ENCODE measurements around the gene ACTL10. TPM values are rescaled to one million over a fixed set of nuclear protein-coding genes. Genes with fewer than 3 reads are reported as not detected.

The ACTL10 gene
- total RNA-seq, 1 experiment from 2014 or later: 0.46 TPM

- H3K36me3 Mint-ChIP-seq (ENCODE audit: insufficient read depth in 1 of 3, low read depth in 3 of 3): peaks cover 31 to 57% (median 38%) of the 10 kb centered on the region in 3 experiments; a peak in 6 of 7 replicates
- no peak overlapping the region for H3K4me3 Mint-ChIP-seq
- DNase-seq: no peak
- Histone ChIP-seq H2BK120ac (ENCODE audit: low read depth, low read length, poor library complexity, severe bottlenecking) (no peak overlapping the region), H4K5ac (ENCODE audit: insufficient read length, low read depth, low read length) (no peak overlapping the region), H4K20me1 (ENCODE audit: control insufficient read depth, insufficient read depth, insufficient read length) (no peaks in the 10 kb centered on the region), H3T11ph (ENCODE audit: low read length) (no peak overlapping the region), H2AK5ac (ENCODE audit: insufficient read length, low read length) (no peak overlapping the region), H3K23me2 (ENCODE audit: insufficient read length, low read depth, low read length, poor library complexity, severe bottlenecking) (peaks cover 21% of the 10 kb centered on the region), H3K56ac (ENCODE audit: insufficient read length, low read depth, low read length) (no peak overlapping the region), H2BK5ac (ENCODE audit: insufficient read length, low read length) (no peak overlapping the region), H3K14ac (ENCODE audit: insufficient read depth, low read length) (no peak overlapping the region), H2BK12ac (ENCODE audit: insufficient read length, low read depth, low read length) (no peak overlapping the region), H3K9ac (ENCODE audit: extremely low read depth, insufficient read length, low read length) (no peak overlapping the region), H3K79me1 (ENCODE audit: insufficient read depth, low read depth, low read length, poor library complexity, severe bottlenecking) (no peaks in the 10 kb centered on the region), H3K18ac (ENCODE audit: insufficient read length, low read depth, low read length) (no peak overlapping the region), H2AFZ (ENCODE audit: low read length) (no peak overlapping the region), H3K4me1 (ENCODE audit: insufficient read depth, low read length) (peaks cover 4% of the 10 kb centered on the region; the same call in 1 of the 2 replicates), H3K4ac (ENCODE audit: low read depth, low read length) (no peak overlapping the region), H2BK20ac (ENCODE audit: low read depth, low read length, poor library complexity, severe bottlenecking) (no peak overlapping the region), H4K91ac (ENCODE audit: insufficient read length, low read depth, low read length) (no peak overlapping the region), H3K79me2 (ENCODE audit: insufficient read depth, low read length) (no peaks in the 10 kb centered on the region; the same call in 1 of the 2 replicates), H4K8ac (replicated peaks; ENCODE audit: insufficient read length, low read depth, low read length) (no peak overlapping the region), H2BK15ac (ENCODE audit: low read depth, low read length) (no peak overlapping the region), H3K23ac (ENCODE audit: insufficient read length, low read depth, low read length) (no peak overlapping the region), H3K27ac (ENCODE audit: insufficient read length, low read depth, low read length) (no peak overlapping the region), H3K4me2 (ENCODE audit: insufficient read depth, insufficient read length, low read length) (no peak overlapping the region), H3K9me3 (ENCODE audit: control insufficient read depth, low read depth, low read length) (no peaks in the 10 kb centered on the region), H3K27me3 (ENCODE audit: insufficient read depth, low read length) (no peaks in the 10 kb centered on the region)
- H3K4me1 Mint-ChIP-seq: peaks cover 29 to 30% of the 10 kb centered on the region in 2 experiments
- no CpG with 5 or more reads among the region's 31 CpGs for WGBS (ENCODE audit: extremely low coverage, insufficient read length, low lambda C conversion rate)
- TF ChIP-seq CTCF (conservative IDR thresholded peaks at IDR 0.05): no peak
- H3K27ac Mint-ChIP-seq: peak overlapping the region in 1 of 3 experiments; percentile 11; a peak in 2 of 7 replicates
- peaks cover 2% of the 10 kb centered on the region for H3K27me3 Mint-ChIP-seq (ENCODE audit: low read depth)
- no peaks in the 10 kb centered on the region; a peak in 1 of 5 replicates for H3K9me3 Mint-ChIP-seq
These were observed 10.2 kb downstream of the ACTL10 start for GRCh38 chr20:33676652-33677645.

Measured in H9 (cell line).